IMR-90 (cell line): ENCODE measurements around the gene HECW1. TPM values are rescaled to one million over a fixed set of nuclear protein-coding genes. Genes with fewer than 3 reads are reported as not detected.

ENCODE experiments used
- ATAC-seq: fragments of 200-7000 bp; cut with Tn5 transposase; 2 replicates; pipeline ENCODE4 v1.9.1; 2020; ENCODE audit warnings: low read depth, mild to moderate bottlenecking, moderate library complexity
- BruUV-seq: library from RNA; stranded (reverse); fragments of 400-500 nt; replicated peaks from 2 replicates; lab custom pipeline; 2021; lab: Mats Ljungman, UMichigan
- CTCF ChIA-PET: fragments of 300-600 bp; formaldehyde crosslinking; extraction: SDS; loops from one replicate; lab custom pipeline; 2021; ENCODE audit warnings: antibody characterized with exemption; lab: Yijun Ruan, JAX
- POLR2A ChIA-PET: fragments of 300-600 bp; sonication (Branson Sonifier 250); formaldehyde crosslinking; loops from one replicate; lab custom pipeline; 2022; ENCODE audit warnings: antibody characterized with exemption; ENCODE audit not compliant: unreplicated experiment; lab: Charles Lee
- DNase-seq: peaks from one replicate; pipeline ENCODE4 v3.0.0; 2013
- H2AFZ ChIP-seq: replicated peaks from 2 replicates; pipeline ENCODE3; 2013; ENCODE audit warnings: low read length, mild to moderate bottlenecking; ENCODE audit not compliant: poor library complexity
- H2AK5ac ChIP-seq: 2 replicates; pipeline ENCODE4 v1.6.1; 2013; ENCODE audit warnings: low read depth, low read length, inconsistent platforms
- H2AK9ac ChIP-seq: replicated peaks from 2 replicates; pipeline ENCODE3; 2013; ENCODE audit warnings: mild to moderate bottlenecking, low read depth, low read length, moderate library complexity; ENCODE audit not compliant: poor library complexity
- H2BK120ac ChIP-seq: 2 replicates; pipeline ENCODE4 v1.6.1; 2013; ENCODE audit warnings: low read depth, low read length, inconsistent platforms
- H2BK15ac ChIP-seq: 3 replicates; pipeline ENCODE4 v1.6.1; 2013; ENCODE audit warnings: low read depth, low read length, inconsistent platforms
- H2BK20ac ChIP-seq: 2 replicates; pipeline ENCODE4 v1.6.1; 2013; ENCODE audit warnings: low read depth, mild to moderate bottlenecking, inconsistent platforms, low read length, moderate library complexity
- H2BK5ac ChIP-seq: 2 replicates; pipeline ENCODE4 v1.6.1; 2013; ENCODE audit warnings: mild to moderate bottlenecking, low read depth, low read length, inconsistent platforms; ENCODE audit not compliant: poor library complexity, severe bottlenecking
- H3K14ac ChIP-seq: replicated peaks from 2 replicates; pipeline ENCODE4 v1.6.1; 2013; ENCODE audit warnings: low read depth, low read length, inconsistent platforms
- H3K18ac ChIP-seq: 2 replicates; pipeline ENCODE4 v1.6.1; 2013; ENCODE audit warnings: low read depth, low read length, control low read depth
- H3K23ac ChIP-seq: 2 replicates; pipeline ENCODE4 v1.6.1; 2013; ENCODE audit warnings: low read depth, low read length, inconsistent platforms
- H3K27ac ChIP-seq: 2 replicates; pipeline ENCODE4 v1.5.1; 2013; ENCODE audit warnings: mild to moderate bottlenecking, control low read depth, low read length; ENCODE audit not compliant: insufficient read depth
- H3K27me3 ChIP-seq: 2 replicates; pipeline ENCODE4 v1.6.1; 2013; ENCODE audit warnings: low read length; ENCODE audit not compliant: control insufficient read depth, insufficient read depth
- H3K36me3 ChIP-seq: 2 replicates; pipeline ENCODE4 v1.6.1; 2013; ENCODE audit warnings: low read length, mixed read lengths; ENCODE audit not compliant: control insufficient read depth, insufficient read depth
- H3K4ac ChIP-seq: 2 replicates; pipeline ENCODE4 v1.6.1; 2013; ENCODE audit warnings: low read depth, low read length, inconsistent platforms
- H3K4me1 ChIP-seq: 2 replicates; pipeline ENCODE4 v1.6.1; 2013; ENCODE audit warnings: low read length, mixed read lengths; ENCODE audit not compliant: control insufficient read depth, insufficient read depth
- H3K4me2 ChIP-seq: 2 replicates; pipeline ENCODE4 v1.6.1; 2013; ENCODE audit warnings: low read depth, mild to moderate bottlenecking, control low read depth, low read length, moderate library complexity
- H3K4me3 ChIP-seq: 2 replicates; pipeline ENCODE4 v1.5.1; 2013; ENCODE audit warnings: low read depth, mild to moderate bottlenecking, control low read depth, low read length, moderate library complexity; ENCODE audit not compliant: insufficient read depth
- H3K56ac ChIP-seq: 2 replicates; pipeline ENCODE4 v1.6.1; 2013; ENCODE audit warnings: low read length, inconsistent platforms; ENCODE audit not compliant: insufficient read depth; ENCODE audit errors: extremely low read depth
- H3K79me1 ChIP-seq, 2 experiments: 2 replicates each; pipeline ENCODE4 v1.6.1; 2013; ENCODE audit warnings: low read length in 2 of 2, inconsistent platforms in 1 of 2, low read depth in 1 of 2
- H3K9ac ChIP-seq: 2 replicates; pipeline ENCODE4 v1.6.1; 2013; ENCODE audit warnings: low read depth, low read length, control low read depth
- H3K9me1 ChIP-seq: 2 replicates; pipeline ENCODE4 v1.6.1; 2013; ENCODE audit warnings: low read length, inconsistent platforms; ENCODE audit not compliant: insufficient read depth
- H3K9me3 ChIP-seq: 2 replicates; pipeline ENCODE4 v1.6.1; 2013; ENCODE audit warnings: low read length; ENCODE audit not compliant: control insufficient read depth, insufficient read depth
- H4K20me1 ChIP-seq: 2 replicates; pipeline ENCODE4 v1.6.1; 2013; ENCODE audit warnings: low read length, inconsistent platforms; ENCODE audit not compliant: insufficient read depth
- H4K5ac ChIP-seq: 2 replicates; pipeline ENCODE4 v1.6.1; 2013; ENCODE audit warnings: mild to moderate bottlenecking, low read depth, low read length, control low read depth
- H4K8ac ChIP-seq, 2 experiments: 2 replicates each; pipeline ENCODE4 v1.6.1; 2013; ENCODE audit warnings: low read depth in 2 of 2, low read length in 2 of 2, control low read depth in 1 of 2, inconsistent platforms in 1 of 2
- H4K91ac ChIP-seq: 2 replicates; pipeline ENCODE4 v1.6.1; 2013; ENCODE audit warnings: low read depth, low read length, inconsistent platforms; ENCODE audit not compliant: insufficient read depth
- BHLHE40 ChIP-seq: fragments of 150-350 bp; IDR thresholded peaks from 2 replicates; pipeline ENCODE4 v1.6.1; 2016; ENCODE audit warnings: mild to moderate bottlenecking, low read depth, low read length
- FOS ChIP-seq: fragments of 150-350 bp; IDR thresholded peaks from 2 replicates; pipeline ENCODE4 v1.6.1; 2016; ENCODE audit warnings: low read depth, low read length
- MAFK ChIP-seq: IDR thresholded peaks from 2 replicates; pipeline ENCODE4 v1.6.1; 2012; ENCODE audit warnings: low read depth, low read length, improper control_type of control experiment
- NFE2L2 ChIP-seq: fragments of 150-350 bp; IDR thresholded peaks from 2 replicates; pipeline ENCODE4 v1.6.1; 2016; ENCODE audit warnings: low read depth, mild to moderate bottlenecking, low read length
- POLR2A ChIP-seq: IDR thresholded peaks from 2 replicates; pipeline ENCODE4 v1.6.1; 2012; ENCODE audit warnings: mild to moderate bottlenecking, low read depth, low read length
- RAD21 ChIP-seq: IDR thresholded peaks from 2 replicates; pipeline ENCODE4 v1.6.1; 2012; ENCODE audit warnings: low read length, improper control_type of control experiment
- RCOR1 ChIP-seq: IDR thresholded peaks from 2 replicates; pipeline ENCODE4 v1.6.1; 2012; ENCODE audit warnings: mild to moderate bottlenecking, low read length, improper control_type of control experiment; ENCODE audit not compliant: insufficient replicate concordance
- RFX5 ChIP-seq: IDR thresholded peaks from 2 replicates; pipeline ENCODE4 v1.8.0; 2012; ENCODE audit warnings: low read depth, mild to moderate bottlenecking, low read length, moderate library complexity
- WGBS, 2 experiments: methylation state at CpG; one replicate each; pipeline versions ENCODE4 v1.1.5 to v1.1.7; 2013; ENCODE audit warnings: missing lambda C conversion rate in 2 of 2; ENCODE audit not compliant: insufficient read length in 1 of 2; ENCODE audit errors: extremely low coverage in 2 of 2; 5-methylcytosine and 5-hydroxymethylcytosine counted together
- dilution Hi-C: fragments of 300-500 bp; cut with HindIII; formaldehyde crosslinking; loops from one replicate; pipeline ENCODE4 v1.14.3; 2018; ENCODE audit warnings: low sequenced_read_pairs; ENCODE audit not compliant: unreplicated experiment
- in situ Hi-C: fragments of 300-500 bp; cut with MboI; formaldehyde crosslinking; loops from 3 replicates; pipeline ENCODE4 v1.14.3; 2019; ENCODE audit warnings: low sequenced_read_pairs, inconsistent platforms, mixed read lengths
- intact Hi-C: fragments of 100-400 bp; cut with micrococcal nuclease; formaldehyde crosslinking; loops from 2 replicates; pipeline ENCODE4 v1.10.0; 2022
- polyA plus RNA-seq, 3 experiments: library from polyadenylated mRNA; depleted of rRNA; stranded (reverse); fragments of >200 nt; gene quantifications; 2 replicates each; pipeline ENCODE4 v1.2.3, GENCODE V29; 2012; ENCODE audit warnings: low replicate concordance in 1 of 3
- total RNA-seq: library from RNA; depleted of rRNA; stranded (reverse); fragments of >200 nt; gene quantifications from 2 replicates; pipeline ENCODE4 v1.2.3, GENCODE V29; 2012

The HECW1 gene
- total and polyA plus RNA-seq, 2 of the 4 experiments (the other 2 are of a cell fraction): 0.56 to 1.3 TPM

- H3K4me1 ChIP-seq: no peaks in the 10 kb centered on the region
- no peak overlapping the region for H4K91ac ChIP-seq
- no peak overlapping the region for H3K27ac ChIP-seq
- no peak overlapping the region for H2BK20ac ChIP-seq
- H4K20me1 ChIP-seq: no peaks in the 10 kb centered on the region
- H3K23ac ChIP-seq: no peak overlapping the region
- no peak overlapping the region for H2AK5ac ChIP-seq
- intact Hi-C loops (no loop called here), dilution Hi-C loops (no loop called here), in situ Hi-C loops (no loop called here)
- no peak overlapping the region for H3K4ac ChIP-seq
- H3K18ac ChIP-seq: no peak overlapping the region
- no peaks in the 10 kb centered on the region; the same call in 1 of the 2 replicates for H3K27me3 ChIP-seq
- no peak overlapping the region for H3K4me2 ChIP-seq
- no peaks in the 10 kb centered on the region for H3K79me1 ChIP-seq
- TF ChIP-seq RCOR1 (no peak), RAD21 (no peak), POLR2A (no peak), NFE2L2 (no peak), RFX5 (no peak), FOS (no peak), BHLHE40 (no peak), MAFK (no peak)
- H2BK5ac ChIP-seq: no peak overlapping the region
- no CpG with 5 or more reads among the region's 1 CpG for WGBS, 2 experiments
- DNase-seq (no peak), ATAC-seq (no peak)
- no peak overlapping the region for H2AK9ac ChIP-seq
- no peak overlapping the region for H2BK15ac ChIP-seq
- H2BK120ac ChIP-seq: no peak overlapping the region
- ChIA-PET POLR2A (no interaction called here), CTCF (no interaction called here)
- no peak overlapping the region for H3K56ac ChIP-seq
- no peak overlapping the region for H3K4me3 ChIP-seq
- no peak overlapping the region for H4K5ac ChIP-seq
- H3K9me1 ChIP-seq: no peaks in the 10 kb centered on the region
- no peak overlapping the region for H3K14ac ChIP-seq
- no TSS peak for BruUV-seq
- H3K9ac ChIP-seq: no peak overlapping the region
- H3K9me3 ChIP-seq: no peaks in the 10 kb centered on the region
- H2AFZ ChIP-seq: no peak overlapping the region
- no peaks in the 10 kb centered on the region for H3K36me3 ChIP-seq
- H4K8ac ChIP-seq: no peak overlapping the region
Measured at GRCh38 chr7:43337811-43338210, 225.4 kb downstream of the HECW1 start.
